Keratinocyte (primary cell): ENCODE results near the gene NCKIPSD. TPM values are rescaled to one million over a fixed set of nuclear protein-coding genes. Genes with fewer than 3 reads are reported as not detected.

Experiments
- DNase-seq: peaks from one replicate; pipeline ENCODE4 v3.0.0-alpha.2; 2011; ENCODE audit warnings: low read depth, missing footprints, low spot score
- FAIRE-seq: peaks from 2 replicates; lab custom pipeline; 2011; peaks lifted over from hg19 to GRCh38; lab: Jason Lieb, UNC
- H2AFZ ChIP-seq: 2 replicates; pipeline ENCODE4 v1.6.0; 2012; ENCODE audit warnings: low read length, control low read depth, inconsistent platforms; ENCODE audit not compliant: control insufficient read depth
- H3K27ac ChIP-seq: 2 replicates; pipeline ENCODE4 v1.5.1; 2011; ENCODE audit warnings: low read length; ENCODE audit not compliant: control insufficient read depth, insufficient read depth
- H3K27me3 ChIP-seq: 3 replicates; pipeline ENCODE4 v1.6.0; 2011; ENCODE audit warnings: low read length; ENCODE audit not compliant: control insufficient read depth, insufficient read depth; ENCODE audit errors: extremely low read depth
- H3K36me3 ChIP-seq, 2 experiments: 2 replicates in 1 of 2; 3 replicates in 1 of 2; pipeline ENCODE4 v1.5.1; 2011; ENCODE audit warnings: low read length in 2 of 2, mild to moderate bottlenecking in 1 of 2; ENCODE audit not compliant: control insufficient read depth in 2 of 2, insufficient read depth in 2 of 2; ENCODE audit errors: extremely low read depth in 1 of 2
- H3K4me1 ChIP-seq: 3 replicates; pipeline ENCODE4 v1.5.1; 2011; ENCODE audit warnings: low read length; ENCODE audit not compliant: control insufficient read depth, insufficient read depth; ENCODE audit errors: extremely low read depth
- H3K4me2 ChIP-seq: 3 replicates; pipeline ENCODE4 v1.6.0; 2011; ENCODE audit warnings: low read depth, low read length; ENCODE audit not compliant: control insufficient read depth, insufficient read depth; ENCODE audit errors: extremely low read depth
- H3K4me3 ChIP-seq, 3 experiments: fragments of 200-600 bp in 1 of 3; sonication (generic) in 1 of 3; 2 replicates in 2 of 3; 3 replicates in 1 of 3; pipeline ENCODE4 v1.5.1; 2011 to 2016; ENCODE audit warnings: low read length in 3 of 3, mild to moderate bottlenecking in 3 of 3, control low read depth in 2 of 3, inconsistent platforms in 1 of 3, low read depth in 1 of 3, mixed read lengths in 1 of 3, mixed run types in 1 of 3, moderate library complexity in 1 of 3; ENCODE audit not compliant: control insufficient read depth in 2 of 3, insufficient read depth in 2 of 3; ENCODE audit errors: extremely low read depth in 1 of 3
- H3K79me2 ChIP-seq: 2 replicates; pipeline ENCODE4 v1.6.0; 2012; ENCODE audit warnings: low read length; ENCODE audit not compliant: control insufficient read depth, insufficient read depth
- H3K9ac ChIP-seq: 3 replicates; pipeline ENCODE4 v1.6.0; 2011; ENCODE audit warnings: low read length; ENCODE audit not compliant: control insufficient read depth, insufficient read depth; ENCODE audit errors: extremely low read depth
- H3K9me1 ChIP-seq: 3 replicates; pipeline ENCODE4 v1.6.0; 2011; ENCODE audit warnings: low read length; ENCODE audit not compliant: control insufficient read depth, insufficient read depth; ENCODE audit errors: extremely low read depth
- H3K9me3 ChIP-seq: 2 replicates; pipeline ENCODE4 v1.5.1; 2012; ENCODE audit warnings: low read depth, low read length; ENCODE audit not compliant: control insufficient read depth
- H4K20me1 ChIP-seq: 3 replicates; pipeline ENCODE4 v1.6.0; 2011; ENCODE audit warnings: low read length; ENCODE audit not compliant: control insufficient read depth, insufficient read depth; ENCODE audit errors: extremely low read depth
- CTCF ChIP-seq, 3 experiments: IDR thresholded peaks in 1 of 3; conservative IDR thresholded peaks in 1 of 3; optimal IDR thresholded peaks in 1 of 3; 2 replicates in 2 of 3; 3 replicates in 1 of 3; pipeline versions ENCODE3 to v1.5.1; 2011; ENCODE audit warnings: low read length in 3 of 3, mild to moderate bottlenecking in 3 of 3, moderate library complexity in 2 of 3, control low read depth in 1 of 3, inconsistent platforms in 1 of 3; ENCODE audit not compliant: insufficient read depth in 2 of 3; ENCODE audit errors: extremely low read depth in 1 of 3
- EZH2 ChIP-seq: IDR thresholded peaks from one replicate; pipeline ENCODE4 v1.6.1; 2012; ENCODE audit warnings: inconsistent platforms, mild to moderate bottlenecking, low read length, moderate library complexity
- dilution Hi-C: fragments of 300-500 bp; cut with MboI; formaldehyde crosslinking; loops from one replicate; pipeline ENCODE4 v1.7.0; 2020; ENCODE audit warnings: low sequenced_read_pairs; ENCODE audit not compliant: extremely low pct_ligation_motif_present
- polyA plus RNA-seq, 5 experiments: library from polyadenylated mRNA; depleted of rRNA in 3 of 5; stranded (reverse) in 3 of 5; stranded (forward) in 1 of 5; unstranded in 1 of 5; fragments of >200 nt; gene quantifications; 1 replicate in 1 of 5; 2 replicates in 3 of 5; 3 replicates in 1 of 5; pipeline versions ENCODE4 v1.2.1 to v1.2.3, GENCODE V29; 2011 to 2012; ENCODE audit warnings: missing spikeins in 2 of 5, low read depth in 1 of 5, low replicate concordance in 1 of 5

NCKIPSD gene
- polyA plus RNA-seq, 1 donor (not counting 4 experiments of a cell fraction or from before 2014, with no cell fraction given), result 9.8 TPM

DNA sequence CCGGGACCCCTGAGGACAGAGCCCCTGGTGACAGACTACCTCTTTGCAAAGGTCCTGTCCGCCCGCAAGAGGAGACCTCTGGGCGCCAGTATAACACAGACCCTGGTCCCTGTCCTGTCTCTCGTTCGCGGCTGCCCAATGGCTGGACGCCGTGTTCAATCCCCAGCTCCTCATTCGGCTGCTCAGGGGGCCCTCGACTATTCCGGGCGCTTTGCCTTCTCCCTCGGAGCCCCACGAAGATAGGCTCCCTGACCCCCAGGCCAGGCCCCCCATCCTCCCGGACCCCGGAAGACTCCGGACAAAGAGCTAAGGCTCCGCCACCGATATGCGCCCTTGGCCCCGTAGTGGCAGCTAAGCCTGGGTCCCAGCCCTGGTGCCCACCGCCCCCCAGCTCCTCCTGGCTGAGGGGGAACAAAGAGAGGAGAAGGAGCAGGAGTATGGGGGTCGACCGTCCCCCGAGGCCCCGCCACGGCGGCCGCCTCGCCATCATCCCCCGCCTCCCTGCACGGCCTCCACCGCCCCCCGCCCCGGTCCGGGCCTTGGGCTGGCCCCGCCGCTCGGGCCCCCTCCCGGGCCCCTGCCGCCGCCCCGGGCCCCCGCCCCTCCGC lies 23.5 kb downstream of the NCKIPSD start:
- no peaks in the 10 kb centered on the region for H3K79me2 ChIP-seq
- no peaks in the 10 kb centered on the region for H4K20me1 ChIP-seq
- no peaks in the 10 kb centered on the region for H3K9me1 ChIP-seq
- no peak for FAIRE-seq
- dilution Hi-C loops, result no loop called here
- no peaks in the 10 kb centered on the region for H3K9me3 ChIP-seq
- H3K4me3 ChIP-seq, result peak overlapping the region in 1 of 3 experiments; percentile 50
- no peak overlapping the region for H2AFZ ChIP-seq
- TF ChIP-seq CTCF (optimal IDR thresholded peaks at IDR 0.05 in 1 of 3, IDR thresholded peaks at IDR 0.05 in 1 of 3, conservative IDR thresholded peaks at IDR 0.05 in 1 of 3; ENCODE audit: extremely low read depth in 1 of 3, insufficient read depth in 2 of 3, low read length in 3 of 3), result no peak
- no peak for TF ChIP-seq EZH2
- no peaks in the 10 kb centered on the region for H3K36me3 ChIP-seq
- H3K9ac ChIP-seq, result no peak overlapping the region
- DNase-seq, result no peak
- H3K27ac ChIP-seq, result no peak overlapping the region
- H3K4me1 ChIP-seq, result peaks cover 5% of the 10 kb centered on the region
- H3K27me3 ChIP-seq, result peaks cover 15% of the 10 kb centered on the region
- H3K4me2 ChIP-seq, result peak overlapping the region; percentile 45

DNA sequence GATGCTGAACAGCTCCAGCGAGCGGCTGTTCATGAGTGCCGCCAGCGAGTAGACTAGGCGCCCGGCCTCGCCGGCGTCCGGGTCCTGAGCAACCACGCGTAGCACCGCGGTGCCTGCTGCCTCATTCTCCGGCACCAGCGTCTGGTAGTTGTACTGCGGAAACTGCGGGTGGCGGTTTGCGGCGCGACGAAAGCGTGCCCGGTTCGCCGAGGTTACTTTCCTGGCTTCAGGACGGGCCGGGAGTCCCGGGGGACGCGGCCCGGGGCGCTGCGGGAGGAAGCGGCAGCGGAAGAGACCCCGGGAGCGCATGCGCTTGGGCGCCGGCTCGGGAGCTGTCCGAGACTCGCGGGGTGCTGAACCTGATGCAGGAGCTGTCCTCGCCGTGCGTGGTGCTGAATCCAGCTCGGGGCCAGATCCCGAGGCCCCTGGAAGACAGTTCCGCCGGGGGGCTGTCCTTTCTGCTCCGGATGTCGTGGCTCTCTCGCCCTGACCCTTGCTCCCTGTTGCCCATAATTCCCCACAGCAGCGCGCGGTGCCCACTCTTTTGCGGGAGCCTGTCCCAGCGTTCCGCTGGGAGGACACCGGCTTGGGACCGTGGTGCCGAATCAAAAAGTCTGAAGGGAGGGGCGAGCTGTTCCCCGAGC lies 24.1 kb downstream of the NCKIPSD start:
- DNase-seq, result no peak
- Histone ChIP-seq H3K9me1 (no peaks in the 10 kb centered on the region), H3K4me3 (peak overlapping the region; percentile 18 to 47 (median 31)), H3K27me3 (peaks cover 15% of the 10 kb centered on the region), H2AFZ (no peak overlapping the region), H3K4me2 (peak overlapping the region; percentile 68), H3K4me1 (peaks cover 7% of the 10 kb centered on the region), H3K79me2 (no peaks in the 10 kb centered on the region), H4K20me1 (no peaks in the 10 kb centered on the region), H3K9ac (no peak overlapping the region), H3K36me3 (no peaks in the 10 kb centered on the region), H3K27ac (no peak overlapping the region), H3K9me3 (no peaks in the 10 kb centered on the region)
- no peak for FAIRE-seq
- TF ChIP-seq CTCF (optimal IDR thresholded peaks at IDR 0.05 in 1 of 3, IDR thresholded peaks at IDR 0.05 in 1 of 3, conservative IDR thresholded peaks at IDR 0.05 in 1 of 3; ENCODE audit: extremely low read depth in 1 of 3, insufficient read depth in 2 of 3, low read length in 3 of 3) (no peak), EZH2 (no peak)
- dilution Hi-C loops, result no loop called here
